Smooth muscle cell (in vitro differentiated cells): Measurements from ENCODE around the gene DDC. TPM values are rescaled to one million over a fixed set of nuclear protein-coding genes. Genes with fewer than 3 reads are reported as not detected.
A peak's percentile ranks its signal among the peaks of the same experiment; 100 is the strongest.
"Not testable (repeated sequence)": the region's sequence is repeated elsewhere in the genome, so short reads cannot be mapped to it uniquely, and the experiment has no call there.

ENCODE experiments used
- DNase-seq: peaks from one replicate; lab custom pipeline; 2025; ENCODE audit not compliant: unreplicated experiment; lab: John Stamatoyannopoulos, UW
- H2AFZ ChIP-seq: fragments of 200-600 bp; sonication (generic); 2 replicates; pipeline ENCODE4 v1.6.0; 2016; ENCODE audit warnings: antibody characterized with exemption, low read depth, mild to moderate bottlenecking
- H3F3A ChIP-seq: fragments of 200-600 bp; sonication (generic); 2 replicates; pipeline ENCODE4 v1.6.0; 2017; ENCODE audit warnings: antibody characterized with exemption, low read depth
- H3K27ac ChIP-seq: fragments of 200-600 bp; sonication (generic); 2 replicates; pipeline ENCODE4 v1.5.1; 2016; ENCODE audit warnings: low read depth, mild to moderate bottlenecking
- H3K27me3 ChIP-seq: fragments of 200-600 bp; sonication (generic); 2 replicates; pipeline ENCODE4 v1.6.1; 2016; ENCODE audit warnings: low read depth, mild to moderate bottlenecking
- H3K36me3 ChIP-seq: fragments of 200-600 bp; sonication (generic); 2 replicates; pipeline ENCODE4 v1.5.1; 2016; ENCODE audit warnings: low read depth
- H3K4me1 ChIP-seq: fragments of 200-600 bp; sonication (generic); 2 replicates; pipeline ENCODE4 v1.5.1; 2016; ENCODE audit warnings: low read depth
- H3K4me2 ChIP-seq: fragments of 200-600 bp; sonication (generic); 2 replicates; pipeline ENCODE4 v1.6.0; 2016; ENCODE audit warnings: mild to moderate bottlenecking
- H3K4me3 ChIP-seq: fragments of 200-600 bp; sonication (generic); 2 replicates; pipeline ENCODE4 v1.5.1; 2016; ENCODE audit warnings: mild to moderate bottlenecking
- H3K79me2 ChIP-seq: fragments of 200-600 bp; sonication (generic); 2 replicates; pipeline ENCODE4 v1.6.0; 2016; ENCODE audit warnings: low read depth, mild to moderate bottlenecking
- H3K9ac ChIP-seq: fragments of 200-600 bp; sonication (generic); 2 replicates; pipeline ENCODE4 v1.6.0; 2016; ENCODE audit warnings: low read depth
- H3K9me3 ChIP-seq: fragments of 200-600 bp; sonication (generic); replicated peaks from 2 replicates; pipeline ENCODE4 v1.5.1; 2016; ENCODE audit warnings: low read depth
- H4K20me1 ChIP-seq: fragments of 200-600 bp; sonication (generic); 2 replicates; pipeline ENCODE4 v1.6.0; 2016; ENCODE audit warnings: low read depth
- WGBS: methylation state at CpG from one replicate; pipeline ENCODE4 v1.1.7; 2016; ENCODE audit warnings: low lambda C conversion rate; 5-methylcytosine and 5-hydroxymethylcytosine counted together
- polyA plus RNA-seq: library from polyadenylated mRNA; unstranded; fragments of >200 nt; fragmentation: Nextera tagmentation; extraction: Ambion mirVana; gene quantifications from 2 replicates; pipeline ENCODE4 v1.2.1, GENCODE V29; 2016
- total RNA-seq: library from RNA; depleted of rRNA; stranded (reverse); fragments of >200 nt; gene quantifications from 2 replicates; pipeline ENCODE4 v1.2.3, GENCODE V29; 2014
- TF ChIP-seq, protein P1 (sequence below): fragments of 200-600 bp; sonication (generic); IDR thresholded peaks from 2 replicates; pipeline ENCODE4 v1.5.1; 2017; ENCODE audit warnings: borderline replicate concordance, mild to moderate bottlenecking, antibody characterized with exemption; ENCODE audit not compliant: insufficient read depth, poor library complexity, severe bottlenecking

The DDC gene
- total and polyA plus RNA-seq, 2 experiments from 2014 or later, result not detected

GRCh38 chr7:50553973-50554372 lies 11.2 kb downstream of the DDC start:
- peaks cover 9% of the 10 kb centered on the region for H3K27me3 ChIP-seq
- no peaks in the 10 kb centered on the region for H3K79me2 ChIP-seq
- H4K20me1 ChIP-seq, result no peaks in the 10 kb centered on the region
- no peak overlapping the region for H3K4me3 ChIP-seq
- 59% methylated on average over 3 of the region's 3 CpGs for WGBS
- no peaks in the 10 kb centered on the region for H3K9me3 ChIP-seq
- H3K9ac ChIP-seq, result no peak overlapping the region
- DNase-seq, result no peak
- peaks cover 6% of the 10 kb centered on the region for H3K4me1 ChIP-seq
- no peak overlapping the region for H3K27ac ChIP-seq
- no peak overlapping the region for H2AFZ ChIP-seq
- H3K4me2 ChIP-seq, result no peak overlapping the region
- H3F3A ChIP-seq, result no peaks in the 10 kb centered on the region
- no peaks in the 10 kb centered on the region for H3K36me3 ChIP-seq
- TF ChIP-seq, protein P1, sequence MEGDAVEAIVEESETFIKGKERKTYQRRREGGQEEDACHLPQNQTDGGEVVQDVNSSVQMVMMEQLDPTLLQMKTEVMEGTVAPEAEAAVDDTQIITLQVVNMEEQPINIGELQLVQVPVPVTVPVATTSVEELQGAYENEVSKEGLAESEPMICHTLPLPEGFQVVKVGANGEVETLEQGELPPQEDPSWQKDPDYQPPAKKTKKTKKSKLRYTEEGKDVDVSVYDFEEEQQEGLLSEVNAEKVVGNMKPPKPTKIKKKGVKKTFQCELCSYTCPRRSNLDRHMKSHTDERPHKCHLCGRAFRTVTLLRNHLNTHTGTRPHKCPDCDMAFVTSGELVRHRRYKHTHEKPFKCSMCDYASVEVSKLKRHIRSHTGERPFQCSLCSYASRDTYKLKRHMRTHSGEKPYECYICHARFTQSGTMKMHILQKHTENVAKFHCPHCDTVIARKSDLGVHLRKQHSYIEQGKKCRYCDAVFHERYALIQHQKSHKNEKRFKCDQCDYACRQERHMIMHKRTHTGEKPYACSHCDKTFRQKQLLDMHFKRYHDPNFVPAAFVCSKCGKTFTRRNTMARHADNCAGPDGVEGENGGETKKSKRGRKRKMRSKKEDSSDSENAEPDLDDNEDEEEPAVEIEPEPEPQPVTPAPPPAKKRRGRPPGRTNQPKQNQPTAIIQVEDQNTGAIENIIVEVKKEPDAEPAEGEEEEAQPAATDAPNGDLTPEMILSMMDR, result no peak

- Histone ChIP-seq H3K27ac (no peak overlapping the region), H3K36me3 (no peaks in the 10 kb centered on the region), H3K9ac (no peak overlapping the region), H3K9me3 (no peaks in the 10 kb centered on the region), H4K20me1 (no peaks in the 10 kb centered on the region), H3K4me1 (peaks cover 6% of the 10 kb centered on the region), H3F3A (no peaks in the 10 kb centered on the region), H3K79me2 (no peaks in the 10 kb centered on the region), H2AFZ (no peak overlapping the region), H3K4me2 (no peak overlapping the region), H3K27me3 (peaks cover 9% of the 10 kb centered on the region), H3K4me3 (no peak overlapping the region)
- peak; percentile 6 for DNase-seq
- WGBS, result 63% methylated on average over 4 of the region's 4 CpGs
- TF ChIP-seq, protein P1, result no peak
These were observed 12.3 kb downstream of the DDC start for GRCh38 chr7:50552921-50553320.

- Histone ChIP-seq H3K9ac (no peak overlapping the region), H3K36me3 (no peaks in the 10 kb centered on the region), H3K4me3 (no peak overlapping the region), H4K20me1 (no peaks in the 10 kb centered on the region), H3K27me3 (peaks cover 8% of the 10 kb centered on the region), H3K27ac (no peak overlapping the region), H3K4me1 (peaks cover 5% of the 10 kb centered on the region), H3F3A (no peaks in the 10 kb centered on the region), H3K79me2 (no peaks in the 10 kb centered on the region), H3K9me3 (no peaks in the 10 kb centered on the region), H2AFZ (no peak overlapping the region), H3K4me2 (no peak overlapping the region)
- TF ChIP-seq, protein P1, result no peak
- DNase-seq, result no peak
- 86% methylated on average over 4 of the region's 4 CpGs for WGBS
These were observed 13.1 kb downstream of the DDC start for GRCh38 chr7:50552139-50552538.

DNA sequence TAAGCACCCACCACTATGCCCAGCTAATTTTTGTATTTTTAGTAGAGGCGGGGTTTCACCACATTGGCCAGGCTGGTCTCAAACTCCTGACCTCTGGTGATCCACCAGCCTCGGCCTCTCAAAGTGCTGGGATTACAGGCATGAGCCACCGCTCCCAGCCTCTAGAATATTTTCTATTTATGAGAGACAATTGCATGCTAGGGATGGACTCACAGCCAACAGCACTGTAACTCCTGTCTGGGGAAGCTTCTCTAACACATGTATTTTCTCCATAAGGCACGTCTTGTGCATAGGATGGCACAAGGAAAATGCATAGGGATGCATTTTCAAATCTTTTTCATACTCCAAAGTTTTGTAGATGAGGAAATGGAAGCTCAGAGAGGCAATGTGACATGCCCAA lies 19.6 kb downstream of the DDC start:
- H3K9ac ChIP-seq, H3K36me3 ChIP-seq, H3K4me2 ChIP-seq, H2AFZ ChIP-seq, H3K27me3 ChIP-seq, H3K4me3 ChIP-seq, H3K79me2 ChIP-seq, DNase-seq, H3F3A ChIP-seq, H4K20me1 ChIP-seq, H3K9me3 ChIP-seq, H3K4me1 ChIP-seq, H3K27ac ChIP-seq: not testable (repeated sequence)
- WGBS, result 92% methylated on average over 4 of the region's 4 CpGs
